HepG2 (cell line): ENCODE results near the gene CHD2. TPM values are rescaled to one million over a fixed set of nuclear protein-coding genes. Genes with fewer than 3 reads are reported as not detected.

Experiments
- ATAC-seq: fragments of 200-7000 bp; cut with Tn5 transposase; 3 replicates; pipeline ENCODE4 v1.9.1; 2020; ENCODE audit warnings: mild to moderate bottlenecking, moderate library complexity
- BruUV-seq: library from RNA; stranded (reverse); fragments of 400-500 nt; replicated peaks from 2 replicates; lab custom pipeline; 2021; lab: Mats Ljungman, UMichigan
- CTCF ChIA-PET: fragments of 300-600 bp; formaldehyde crosslinking; extraction: SDS; loops from one replicate; lab custom pipeline; 2021; ENCODE audit warnings: low total read pairs, inconsistent platforms, low intra/inter-chr PET ratio; lab: Yijun Ruan, JAX
- POLR2A ChIA-PET: fragments of 350-600 bp; sonication (Branson Sonifier 250); formaldehyde crosslinking; loops from one replicate; lab custom pipeline; 2020; ENCODE audit warnings: antibody characterized with exemption, inconsistent platforms; lab: Yijun Ruan, JAX
- DNase-seq: peaks from one replicate; pipeline ENCODE4 v3.0.0-alpha.2; 2015; ENCODE audit warnings: low spot score
- FAIRE-seq: peaks from 3 replicates; lab custom pipeline; 2011; peaks lifted over from hg19 to GRCh38; lab: Jason Lieb, UNC
- H2AFZ ChIP-seq: one replicate; pipeline ENCODE4 v1.6.1; 2011; ENCODE audit warnings: low read length, inconsistent platforms
- H3K27ac ChIP-seq: fragments of 300-600 bp; 3 replicates; pipeline ENCODE4 v1.8.0; 2011; ENCODE audit warnings: mixed run types, mild to moderate bottlenecking, mixed read lengths, low read length, inconsistent platforms; ENCODE audit not compliant: insufficient read depth; ENCODE audit errors: extremely low read length
- H3K27me3 ChIP-seq, 2 experiments: fragments of 200-600 bp in 1 of 2; 2 replicates in 1 of 2; 3 replicates in 1 of 2; pipeline versions ENCODE4 v1.6.0 to v1.8.0; 2011; ENCODE audit warnings: low read length in 2 of 2, mild to moderate bottlenecking in 2 of 2, moderate library complexity in 2 of 2, inconsistent platforms in 1 of 2; ENCODE audit not compliant: insufficient read depth in 2 of 2, control insufficient read depth in 1 of 2
- H3K36me3 ChIP-seq, 2 experiments: fragments of 200-600 bp in 1 of 2; replicated peaks in 1 of 2; 2 replicates in 1 of 2; 3 replicates in 1 of 2; pipeline versions ENCODE4 v1.5.1 to v1.8.0; 2011; ENCODE audit warnings: low read length in 2 of 2, inconsistent platforms in 1 of 2; ENCODE audit not compliant: insufficient read depth in 2 of 2, control insufficient read depth in 1 of 2
- H3K4me1 ChIP-seq: 2 replicates; pipeline ENCODE4 v1.5.1; 2012; ENCODE audit warnings: low read length, inconsistent platforms; ENCODE audit not compliant: insufficient read depth
- H3K4me2 ChIP-seq: 2 replicates; pipeline ENCODE4 v1.6.0; 2011; ENCODE audit warnings: low read depth, low read length, inconsistent platforms
- H3K4me3 ChIP-seq, 3 experiments: fragments of 200-600 bp in 1 of 3; sonication (generic), shearing (Covaris generic) in 1 of 3; replicated peaks in 1 of 3; 2 replicates each; pipeline ENCODE4 v1.5.1; 2011 to 2016; ENCODE audit warnings: low read length in 3 of 3, inconsistent platforms in 2 of 3, low read depth in 2 of 3, mild to moderate bottlenecking in 2 of 3, control low read depth in 1 of 3, mixed read lengths in 1 of 3; ENCODE audit not compliant: insufficient read depth in 1 of 3
- H3K79me2 ChIP-seq: one replicate; pipeline ENCODE4 v1.6.1; 2011; ENCODE audit warnings: low read length, inconsistent platforms; ENCODE audit not compliant: insufficient read depth
- H3K9ac ChIP-seq: 2 replicates; pipeline ENCODE4 v1.6.0; 2011; ENCODE audit warnings: mild to moderate bottlenecking, low read depth, low read length, inconsistent platforms; ENCODE audit not compliant: insufficient read depth
- H3K9me3 ChIP-seq: 2 replicates; pipeline ENCODE4 v1.5.1; 2012; ENCODE audit warnings: mild to moderate bottlenecking, low read length
- H4K20me1 ChIP-seq: 2 replicates; pipeline ENCODE4 v1.6.0; 2011; ENCODE audit warnings: inconsistent platforms, mild to moderate bottlenecking, low read length, moderate library complexity; ENCODE audit not compliant: insufficient read depth
- AGO1 ChIP-seq: fragments of 200-400 bp; formaldehyde crosslinking; IDR thresholded peaks from 2 replicates; pipeline ENCODE4 v1.6.1; 2017; ENCODE audit warnings: mild to moderate bottlenecking, low read depth, low read length, moderate library complexity; ENCODE audit not compliant: poor library complexity, severe bottlenecking
- AGO2 ChIP-seq: fragments of 200-400 bp; formaldehyde crosslinking; optimal IDR thresholded peaks from 2 replicates; pipeline ENCODE3; 2017; ENCODE audit warnings: mild to moderate bottlenecking, low read depth, low read length, moderate library complexity
- ISL2 ChIP-seq: sonication (generic); formaldehyde crosslinking; IDR thresholded peaks from 2 replicates; pipeline ENCODE4 v1.5.0; 2020; ENCODE audit warnings: missing genetic modification reagents
- POLR2AphosphoS5 ChIP-seq: IDR thresholded peaks from 2 replicates; pipeline ENCODE4 v1.6.1; 2012; ENCODE audit warnings: low read depth, low read length
- RBFOX2 ChIP-seq: fragments of 200-400 bp; formaldehyde crosslinking; IDR thresholded peaks from 2 replicates; pipeline ENCODE4 v1.6.1; 2017; ENCODE audit warnings: low read depth, mild to moderate bottlenecking, low read length
- TAF1 ChIP-seq: sonication (generic); formaldehyde crosslinking; IDR thresholded peaks from 2 replicates; pipeline ENCODE4 v1.4.0; 2020; ENCODE audit warnings: missing genetic modification reagents
- WGBS: methylation state at CpG from one replicate; pipeline ENCODE4 v1.1.6; 2017; ENCODE audit warnings: low lambda C conversion rate; 5-methylcytosine and 5-hydroxymethylcytosine counted together
- in situ Hi-C: cut with HindIII; loops from 2 replicates; pipeline ENCODE4 v1.10.0; 2017; ENCODE audit warnings: low pct_unique_long_range_greater_than_20kb; ENCODE audit not compliant: extremely low pct_ligation_motif_present
- intact Hi-C: fragments of 100-400 bp; cut with micrococcal nuclease; formaldehyde crosslinking; loops from one replicate; pipeline ENCODE4 v1.10.0; 2022; ENCODE audit not compliant: unreplicated experiment
- polyA plus RNA-seq, 8 experiments: library from polyadenylated mRNA; depleted of rRNA in 3 of 8; stranded (reverse) in 7 of 8; unstranded in 1 of 8; fragments of >200 nt; fragmentation: Illumina TruSeq in 4 of 8; extraction: Trizol in 4 of 8; gene quantifications; 2 replicates each; pipeline versions ENCODE4 v1.2.1 to v1.2.3, GENCODE V29; 2011 to 2016; ENCODE audit warnings: low read depth in 4 of 8, missing spikeins in 1 of 8, mixed read lengths in 1 of 8; ENCODE audit not compliant: insufficient read depth in 1 of 8
- total RNA-seq, 5 experiments: library from RNA; depleted of rRNA; stranded (reverse); fragments of >200 nt; fragmentation: Illumina TruSeq; extraction: Trizol; gene quantifications; 2 replicates each; pipeline ENCODE4 v1.2.3, GENCODE V29; 2016; ENCODE audit warnings: low read depth in 1 of 5

The CHD2 gene
- total and polyA plus RNA-seq, 2 of the 13 experiments (the other 11 are each of a cell fraction or from before 2014, with no cell fraction given) = 54.0 to 54.1 TPM

- intact Hi-C loops = no loop called here
- in situ Hi-C loops = no loop called here
- no peaks in the 10 kb centered on the region for H3K27me3 ChIP-seq
- ChIA-PET POLR2A (interaction anchor here (0.7 to 1.8 kb wide), 4 partner anchors 11 to 85 kb away, joined by 3 to 7 read pairs (median 4); partner anchors contain the start of gene CHD2), CTCF (no interaction called here)
- peaks cover 98% of the 10 kb centered on the region for H3K79me2 ChIP-seq
- no peak overlapping the region for H3K4me2 ChIP-seq
- H3K9me3 ChIP-seq = no peaks in the 10 kb centered on the region
- peaks cover 67% of the 10 kb centered on the region for H3K4me1 ChIP-seq
- H3K36me3 ChIP-seq = peaks cover 10 to 58% of the 10 kb centered on the region in 2 experiments
- no TSS peak for BruUV-seq
- H2AFZ ChIP-seq = no peak overlapping the region
- ATAC-seq = no peak
- no peak overlapping the region for H3K4me3 ChIP-seq
- TF ChIP-seq TAF1 (CRISPR knock-in tag) (no peak), AGO2 (peak; percentile 26), RBFOX2 (peak; percentile 72), POLR2AphosphoS5 (0 out of 2 replicates have a peak, but pooled peaks have one; percentile 27)
- DNase-seq = no peak
- H3K9ac ChIP-seq = no peak overlapping the region
- H3K27ac ChIP-seq = no peak overlapping the region
- WGBS = 93% methylated on average over 5 of the region's 5 CpGs
- FAIRE-seq = no peak
- H4K20me1 ChIP-seq = peaks cover 48% of the 10 kb centered on the region
These were observed 10.6 kb upstream of the CHD2 start for GRCh38 chr15:92889390-92890107.

DNA sequence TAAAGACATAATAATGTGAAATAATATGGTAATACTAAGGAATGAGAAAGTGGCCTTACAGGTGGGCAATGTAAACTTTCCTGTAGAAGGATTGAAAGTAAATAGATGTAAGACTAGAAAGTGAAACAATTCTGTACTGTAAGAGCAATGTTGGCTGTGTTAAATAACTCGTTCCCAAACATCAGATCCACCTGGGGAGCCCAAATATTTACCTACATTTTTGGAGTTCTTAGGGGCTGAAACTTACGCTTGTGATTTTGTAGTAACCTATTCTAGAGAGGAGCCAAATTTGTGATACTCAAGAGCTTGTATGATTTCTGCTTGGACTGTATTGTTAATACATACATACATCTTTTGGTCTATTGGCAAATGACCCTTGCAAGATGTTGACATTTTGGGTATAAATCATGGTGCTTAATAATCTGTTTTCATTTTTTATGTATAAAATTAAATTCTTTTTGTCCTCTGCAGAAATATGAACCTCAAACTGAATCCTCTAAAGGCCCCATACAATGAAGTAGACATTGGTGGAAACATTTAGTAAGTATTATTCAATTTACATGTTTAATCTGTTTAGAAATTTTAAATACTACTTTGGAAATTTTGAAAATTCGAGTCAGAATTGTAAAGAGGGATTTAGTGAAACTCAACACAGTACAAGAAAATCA lies 8.5 kb upstream of the CHD2 start:
- Histone ChIP-seq H3K9me3 (no peaks in the 10 kb centered on the region), H3K36me3 (peaks cover 10 to 69% of the 10 kb centered on the region in 2 experiments), H3K27ac (no peak overlapping the region), H2AFZ (no peak overlapping the region), H3K79me2 (peaks cover 98% of the 10 kb centered on the region), H3K9ac (no peak overlapping the region), H3K4me1 (peaks cover 69% of the 10 kb centered on the region), H3K27me3 (no peaks in the 10 kb centered on the region), H3K4me2 (no peak overlapping the region), H4K20me1 (peaks cover 32% of the 10 kb centered on the region), H3K4me3 (no peak overlapping the region)
- DNase-seq (no peak), ATAC-seq (no peak), FAIRE-seq (no peak)
- intact Hi-C loops = no loop called here
- POLR2A ChIA-PET = interaction anchor here (0.6 to 6.2 kb wide), 6 partner anchors 10 to 88 kb away, joined by 3 to 37 read pairs (median 3); no protein-coding TSS in a partner anchor
- 74% methylated on average over 3 of the region's 3 CpGs for WGBS
- in situ Hi-C loops = no loop called here
- CTCF ChIA-PET = no interaction called here
- no TSS peak for BruUV-seq
- no peak for TF ChIP-seq ISL2
- no peak for TF ChIP-seq AGO1
- TF ChIP-seq RBFOX2 = peak; percentile 55
- peak; percentile 63 for TF ChIP-seq AGO2
